H1 (cell line): ENCODE measurements around the gene NCKIPSD. TPM values are rescaled to one million over a fixed set of nuclear protein-coding genes. Genes with fewer than 3 reads are reported as not detected.

ENCODE experiments used
- BACH1 ChIP-seq: IDR thresholded peaks from 2 replicates; pipeline ENCODE4 v1.6.1; 2012; ENCODE audit warnings: low read length, improper control_type of control experiment
- POU5F1 ChIP-seq: IDR thresholded peaks from 2 replicates; pipeline ENCODE4 v1.6.1; 2011; ENCODE audit warnings: low read depth, mild to moderate bottlenecking, low read length, moderate library complexity
- polyA plus RNA-seq, 7 experiments: library from polyadenylated mRNA; depleted of rRNA in 3 of 7; stranded (reverse) in 5 of 7; unstranded in 2 of 7; fragments of >200 nt in 5 of 7; fragments of 200-250 nt in 2 of 7; gene quantifications; 1 replicate in 5 of 7; 2 replicates in 1 of 7; 4 replicates in 1 of 7; pipeline versions ENCODE4 v1.2.1 to v1.2.3, GENCODE V29; 2011 to 2013; ENCODE audit warnings: missing spikeins in 2 of 7, mixed read lengths in 2 of 7
- total RNA-seq: library from RNA; stranded (reverse); fragmentation: NEBNext Ultra II Directional; extraction: Animal tissue kit (Norgen Biotek cat#: 25700); gene quantifications from 2 replicates; pipeline ENCODE4 v1.2.1, GENCODE V29; 2021

Gene NCKIPSD
- total and polyA plus RNA-seq, 2 of the 8 experiments (the other 6 are each of a cell fraction or from before 2014, with no cell fraction given), result 34.7 to 91.8 TPM

DNA sequence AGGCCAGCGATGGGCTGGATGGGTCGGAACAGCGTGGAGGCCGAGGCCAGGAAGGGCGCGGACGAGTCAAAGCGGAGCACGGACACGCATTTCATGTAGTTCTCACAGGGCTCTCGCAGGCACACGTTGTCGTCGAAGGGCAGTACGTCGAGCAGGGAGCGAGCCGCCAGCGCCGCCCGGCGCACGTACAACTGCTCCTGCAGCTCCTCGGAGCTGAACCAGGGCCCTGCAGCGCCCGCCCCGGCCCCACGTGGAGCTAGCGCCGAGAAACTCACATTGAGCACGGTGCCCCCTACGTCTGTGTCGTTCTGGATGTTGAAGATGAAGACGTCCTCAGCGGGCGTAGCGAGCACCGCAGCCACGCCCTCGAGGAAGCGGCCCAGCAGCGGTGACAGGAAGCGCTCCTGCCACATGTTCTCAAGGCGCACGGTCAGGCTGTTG is 28.9 kb downstream of the NCKIPSD start (continued):
- no peak for TF ChIP-seq BACH1
- TF ChIP-seq POU5F1, result no peak
